Psoas muscle (tissue), 8 donors: ENCODE measurements around the gene CDK3. TPM values are rescaled to one million over a fixed set of nuclear protein-coding genes. Genes with fewer than 3 reads are reported as not detected.

Experiments used
- ATAC-seq, 4 donors: fragments of 200-7000 bp; cut with Tn5 transposase; one replicate each; pipeline ENCODE4 v1.9.1; 2020; ENCODE audit warnings: moderate library complexity in 3 of 4, mild to moderate bottlenecking in 2 of 4
- DNase-seq, 2 donors: peaks; one replicate each; pipeline ENCODE4 v3.0.0-alpha.2; 2020
- H3K27ac ChIP-seq: fragments of 200-600 bp; one replicate; pipeline ENCODE4 v1.8.0; 2022
- H3K27me3 ChIP-seq, 3 donors: fragments of 200-600 bp in 1 of 3; one replicate each; pipeline versions ENCODE4 v1.6.1 to v1.8.0; 2013 to 2022; ENCODE audit warnings: low read length in 2 of 3, mild to moderate bottlenecking in 2 of 3, moderate library complexity in 1 of 3; ENCODE audit not compliant: insufficient read depth in 3 of 3
- H3K36me3 ChIP-seq, 2 donors: fragments of 200-600 bp in 1 of 2; one replicate each; pipeline versions ENCODE4 v1.6.1 to v1.8.0; 2013 to 2022; ENCODE audit warnings: low read depth in 1 of 2, mild to moderate bottlenecking in 1 of 2, moderate library complexity in 1 of 2; ENCODE audit not compliant: insufficient read depth in 1 of 2
- H3K4me1 ChIP-seq: fragments of 200-600 bp; one replicate; pipeline ENCODE4 v1.8.0; 2022
- H3K4me3 ChIP-seq: fragments of 200-600 bp; one replicate; pipeline ENCODE4 v1.8.0; 2022; ENCODE audit warnings: mild to moderate bottlenecking
- H3K9me3 ChIP-seq: fragments of 200-600 bp; one replicate; pipeline ENCODE4 v1.8.0; 2022
- CTCF ChIP-seq: fragments of 200-600 bp; IDR thresholded peaks from one replicate; pipeline ENCODE4 v1.8.0; 2022; ENCODE audit warnings: antibody characterized with exemption
- WGBS, 3 donors: extraction: QIAGEN DNeasy Blood & Tissue Kit; methylation state at CpG; one replicate each; pipeline versions ENCODE4 v1.1.6 to v1.1.7; 2013; 5-methylcytosine and 5-hydroxymethylcytosine counted together
- intact Hi-C, 2 donors: fragments of 100-400 bp; cut with DNase I; formaldehyde crosslinking; loops; one replicate each; pipeline versions ENCODE4 v1.11.0 to v1.14.2; 2022
- polyA plus RNA-seq, 3 donors: library from polyadenylated mRNA; stranded (reverse); fragments of 200-250 nt; gene quantifications; one replicate each; pipeline ENCODE4 v1.2.3, GENCODE V29; 2013
- total RNA-seq, 4 donors: library from RNA; stranded (reverse); fragmentation: NEBNext Ultra II Directional in 2 of 4; extraction: Animal tissue kit (Norgen Biotek cat#: 25700) in 2 of 4; gene quantifications; one replicate each; pipeline versions ENCODE4 v1.2.1 to v1.2.4, GENCODE V29; 2021 to 2023
- donor health status: healthy with polysubstance abuse.
- donor health status: DM: no; HTN: no; CAD: no; lungs with moderate emphysema.
- donor health status: Bipolar disorder and iron deficiency.
- donor health status: healthy.
- donor health status: DM: yes; HTN: yes; CAD: no.
- donor health status: DM: no; HTN: no; CAD: no.
- donor health status: DM: no; HTN: no; CAD: no.
- donor health status: DM: yes; HTN: yes; CAD: no.

The CDK3 gene
- total and polyA plus RNA-seq, 7 donors: 0.47 to 1.9 (median 0.64) TPM

GRCh38 chr17:76049836-76050537 is 49.3 kb downstream of the CDK3 start:
- ATAC-seq (no peak), DNase-seq (no peak)
- 93 to 96% (median 94%) methylated on average over 15 of the region's 15 CpGs for WGBS, 3 donors
- no peaks in the 10 kb centered on the region for H3K9me3 ChIP-seq
- no peak overlapping the region for H3K27ac ChIP-seq
- intact Hi-C loops: no loop called here
- H3K36me3 ChIP-seq: peaks cover 17 to 100% of the 10 kb centered on the region in 2 donors
- no peaks in the 10 kb centered on the region for H3K27me3 ChIP-seq
- H3K4me1 ChIP-seq: no peaks in the 10 kb centered on the region
- no peak overlapping the region for H3K4me3 ChIP-seq
- TF ChIP-seq CTCF: no peak

- WGBS, 3 donors: 78 to 93% (median 84%) methylated on average over 11 of the region's 11 CpGs
- Histone ChIP-seq H3K9me3 (no peaks in the 10 kb centered on the region), H3K4me3 (no peak overlapping the region), H3K27me3 (no peaks in the 10 kb centered on the region), H3K27ac (peak overlapping the region; percentile 26), H3K36me3 (peaks cover 15 to 100% of the 10 kb centered on the region in 2 donors), H3K4me1 (no peaks in the 10 kb centered on the region)
- intact Hi-C loops: no loop called here
- no peak for TF ChIP-seq CTCF
- ATAC-seq (peak; percentile 78 to 89 (median 87)), DNase-seq (no peak)
Measured at GRCh38 chr17:76050538-76051467, 50.1 kb downstream of the CDK3 start.

- ATAC-seq (no peak), DNase-seq (no peak)
- H3K27ac ChIP-seq: no peak overlapping the region
- H3K9me3 ChIP-seq: no peaks in the 10 kb centered on the region
- no peaks in the 10 kb centered on the region for H3K4me1 ChIP-seq
- TF ChIP-seq CTCF: no peak
- H3K4me3 ChIP-seq: no peak overlapping the region
- intact Hi-C loops: no loop called here
- no peaks in the 10 kb centered on the region for H3K27me3 ChIP-seq
- 86 to 87% (median 87%) methylated on average over 6 of the region's 6 CpGs for WGBS, 3 donors
- H3K36me3 ChIP-seq: peaks cover 13 to 100% of the 10 kb centered on the region in 2 donors
Measured at GRCh38 chr17:76051561-76051960, 50.9 kb downstream of the CDK3 start.

GRCh38 chr17:76053246-76054111 is 52.8 kb downstream of the CDK3 start:
- H3K27ac ChIP-seq: no peak overlapping the region
- TF ChIP-seq CTCF: no peak
- intact Hi-C loops: no loop called here
- no peaks in the 10 kb centered on the region for H3K4me1 ChIP-seq
- DNase-seq (no peak), ATAC-seq (no peak)
- no peaks in the 10 kb centered on the region for H3K27me3 ChIP-seq
- no peaks in the 10 kb centered on the region for H3K9me3 ChIP-seq
- H3K4me3 ChIP-seq: no peak overlapping the region
- WGBS, 3 donors: 87 to 88% (median 88%) methylated on average over 17 of the region's 17 CpGs
- H3K36me3 ChIP-seq: peaks cover 6 to 100% of the 10 kb centered on the region in 2 donors
